Endothelial cell of umbilical vein (primary cell): Measurements from ENCODE around the gene CCL13. TPM values are rescaled to one million over a fixed set of nuclear protein-coding genes. Genes with fewer than 3 reads are reported as not detected.

ENCODE experiments used
- BruUV-seq: library from RNA; stranded (reverse); fragments of 400-500 nt; replicated peaks from 2 replicates; lab custom pipeline; 2021; lab: Mats Ljungman, UMichigan
- CTCF ChIA-PET: fragments of 300-600, 350-600 bp; sonication (Branson Sonifier 250); formaldehyde crosslinking; loops from one replicate; lab custom pipeline; 2021; ENCODE audit warnings: antibody characterized with exemption, inconsistent platforms; lab: Charles Lee
- POLR2A ChIA-PET: fragments of 300-600, 350-600 bp; sonication (Branson Sonifier 250); formaldehyde crosslinking; loops from one replicate; lab custom pipeline; 2021; ENCODE audit warnings: antibody characterized with exemption, inconsistent platforms; lab: Charles Lee
- DNase-seq: peaks from one replicate; pipeline ENCODE4 v3.0.0-alpha.2; 2011; ENCODE audit warnings: low read depth, low spot score
- FAIRE-seq: peaks from 2 replicates; lab custom pipeline; 2011; peaks lifted over from hg19 to GRCh38; lab: Jason Lieb, UNC
- H2AFZ ChIP-seq: 2 replicates; pipeline ENCODE4 v1.6.0; 2012; ENCODE audit warnings: low read depth, low read length, control low read depth, inconsistent platforms
- H3K27ac ChIP-seq: 2 replicates; pipeline ENCODE4 v1.5.1; 2011; ENCODE audit warnings: low read depth, mild to moderate bottlenecking, control low read depth, low read length, moderate library complexity; ENCODE audit not compliant: insufficient read depth
- H3K27me3 ChIP-seq, 2 experiments: 2 replicates each; pipeline versions ENCODE4 v1.6.0 to v1.6.1; 2011; ENCODE audit warnings: low read length in 2 of 2, mixed read lengths in 1 of 2; ENCODE audit not compliant: control insufficient read depth in 2 of 2, insufficient read depth in 2 of 2
- H3K36me3 ChIP-seq, 2 experiments: 2 replicates in 1 of 2; 3 replicates in 1 of 2; pipeline ENCODE4 v1.5.1; 2011; ENCODE audit warnings: low read length in 2 of 2, mild to moderate bottlenecking in 1 of 2, moderate library complexity in 1 of 2; ENCODE audit not compliant: control insufficient read depth in 2 of 2, insufficient read depth in 2 of 2; ENCODE audit errors: extremely low read depth in 1 of 2
- H3K4me1 ChIP-seq: 3 replicates; pipeline ENCODE4 v1.5.1; 2011; ENCODE audit warnings: mild to moderate bottlenecking, low read length; ENCODE audit not compliant: control insufficient read depth, insufficient read depth; ENCODE audit errors: extremely low read depth
- H3K4me2 ChIP-seq: 2 replicates; pipeline ENCODE4 v1.6.1; 2011; ENCODE audit warnings: low read length, control low read depth, mixed read lengths; ENCODE audit not compliant: insufficient read depth
- H3K4me3 ChIP-seq, 3 experiments: fragments of 200-600 bp in 1 of 3; sonication (generic), shearing (Covaris generic) in 1 of 3; replicated peaks in 1 of 3; 2 replicates each; pipeline ENCODE4 v1.5.1; 2011 to 2016; ENCODE audit warnings: control low read depth in 3 of 3, low read length in 3 of 3, mild to moderate bottlenecking in 2 of 3, inconsistent platforms in 1 of 3, low read depth in 1 of 3, moderate library complexity in 1 of 3; ENCODE audit not compliant: insufficient read depth in 1 of 3
- H3K79me2 ChIP-seq: 2 replicates; pipeline ENCODE4 v1.6.0; 2012; ENCODE audit warnings: low read length, inconsistent platforms; ENCODE audit not compliant: control insufficient read depth, insufficient read depth
- H3K9ac ChIP-seq: replicated peaks from 2 replicates; pipeline ENCODE3; 2011; ENCODE audit warnings: low read length, control low read depth; ENCODE audit not compliant: insufficient read depth; ENCODE audit errors: extremely low read depth
- H3K9me1 ChIP-seq: replicated peaks from 3 replicates; pipeline ENCODE4 v1.6.0; 2011; ENCODE audit warnings: mild to moderate bottlenecking, low read length; ENCODE audit not compliant: control insufficient read depth, insufficient read depth; ENCODE audit errors: extremely low read depth
- H3K9me3 ChIP-seq: replicated peaks from 2 replicates; pipeline ENCODE4 v1.5.1; 2012; ENCODE audit warnings: low read length, inconsistent platforms; ENCODE audit not compliant: control insufficient read depth, insufficient read depth
- H4K20me1 ChIP-seq: replicated peaks from 2 replicates; pipeline ENCODE3; 2011; ENCODE audit warnings: mild to moderate bottlenecking, low read length; ENCODE audit not compliant: control insufficient read depth, insufficient read depth; ENCODE audit errors: extremely low read depth
- CTCF ChIP-seq, 2 donors: IDR thresholded peaks; 1 replicate in 1 of 2; 2 replicates in 1 of 2; pipeline ENCODE4 v1.5.1; 2011; ENCODE audit warnings: low read length in 2 of 2, mild to moderate bottlenecking in 2 of 2, moderate library complexity in 2 of 2, control low read depth in 1 of 2, inconsistent platforms in 1 of 2, low read depth in 1 of 2; ENCODE audit not compliant: insufficient read depth in 1 of 2; ENCODE audit errors: extremely low read depth in 1 of 2
- EZH2 ChIP-seq: IDR thresholded peaks from 2 replicates; pipeline ENCODE4 v1.6.1; 2012; ENCODE audit warnings: borderline replicate concordance, low read depth, mild to moderate bottlenecking, moderate library complexity, low read length, inconsistent platforms; ENCODE audit not compliant: severe bottlenecking
- FOS ChIP-seq: IDR thresholded peaks from 2 replicates; pipeline ENCODE4 v1.6.1; 2011; ENCODE audit warnings: mild to moderate bottlenecking, low read length, moderate library complexity, borderline replicate concordance; ENCODE audit not compliant: insufficient read depth
- GATA2 ChIP-seq: IDR thresholded peaks from 2 replicates; pipeline ENCODE4 v1.7.0; 2011; ENCODE audit warnings: low read depth, mild to moderate bottlenecking, moderate library complexity, mixed read lengths, low read length; ENCODE audit not compliant: insufficient read length, insufficient read depth
- JUN ChIP-seq: IDR thresholded peaks from 2 replicates; pipeline ENCODE4 v1.6.1; 2011; ENCODE audit warnings: borderline replicate concordance, low read depth; ENCODE audit not compliant: insufficient read length, insufficient read depth
- MAX ChIP-seq: IDR thresholded peaks from 2 replicates; pipeline ENCODE4 v1.6.1; 2011; ENCODE audit not compliant: insufficient read depth, insufficient read length
- MYC ChIP-seq: IDR thresholded peaks from one replicate; pipeline ENCODE4 v1.6.1; 2011; ENCODE audit warnings: mild to moderate bottlenecking, low read depth, low read length
- POLR2A ChIP-seq: IDR thresholded peaks from 2 replicates; pipeline ENCODE4 v1.6.1; 2012; ENCODE audit warnings: low read depth, mild to moderate bottlenecking, control low read depth, low read length
- POLR2AphosphoS5 ChIP-seq: IDR thresholded peaks from 2 replicates; pipeline ENCODE4 v1.6.1; 2012; ENCODE audit warnings: low read depth, mild to moderate bottlenecking, control low read depth, low read length, moderate library complexity; ENCODE audit not compliant: insufficient read depth
- dilution Hi-C: fragments of 300-500 bp; cut with MboI; formaldehyde crosslinking; loops from one replicate; pipeline ENCODE4 v1.15.0; 2019; ENCODE audit warnings: low sequenced_read_pairs; ENCODE audit not compliant: extremely low pct_ligation_motif_present
- intact Hi-C: fragments of 100-400 bp; cut with micrococcal nuclease; formaldehyde crosslinking; loops from one replicate; pipeline ENCODE4 v1.10.0; 2022
- polyA plus RNA-seq, 4 experiments: library from polyadenylated mRNA; depleted of rRNA in 3 of 4; stranded (reverse) in 3 of 4; unstranded in 1 of 4; fragments of >200 nt; gene quantifications; 2 replicates each; pipeline versions ENCODE4 v1.2.1 to v1.2.3, GENCODE V29; 2011 to 2012; ENCODE audit warnings: missing spikeins in 1 of 4
- total RNA-seq: library from RNA; stranded (reverse); gene quantifications from 2 replicates; pipeline ENCODE4 v1.2.3, GENCODE V29; 2021

Gene CCL13
- total and polyA plus RNA-seq, 2 donors (not counting 3 experiments of a cell fraction or from before 2014, with no cell fraction given), result not detected

GRCh38 chr17:34318474-34318873, 37.8 kb upstream of the CCL13 start:
- H3K4me3 ChIP-seq, result no peak overlapping the region
- H3K9me1 ChIP-seq, result no peaks in the 10 kb centered on the region
- H3K9ac ChIP-seq, result no peak overlapping the region
- dilution Hi-C loops, result loop anchor here (25.0 kb wide), 1 partner anchor 106 kb away; no protein-coding TSS in a partner anchor
- FAIRE-seq (no peak), DNase-seq (no peak)
- no peak for TF ChIP-seq JUN
- no peak for TF ChIP-seq EZH2
- no peak for TF ChIP-seq GATA2
- no peak for TF ChIP-seq FOS
- no peak for TF ChIP-seq CTCF (IDR thresholded peaks at IDR 0.05; ENCODE audit: extremely low read depth in 1 of 2, insufficient read depth in 1 of 2, low read depth in 1 of 2, low read length in 2 of 2)
- no peak for TF ChIP-seq POLR2AphosphoS5
- TF ChIP-seq MYC, result no peak
- no peak for TF ChIP-seq POLR2A
- TF ChIP-seq MAX, result no peak
- H4K20me1 ChIP-seq, result no peaks in the 10 kb centered on the region
- no peaks in the 10 kb centered on the region for H3K4me1 ChIP-seq
- H3K27ac ChIP-seq, result no peak overlapping the region
- no peaks in the 10 kb centered on the region for H3K9me3 ChIP-seq
- H3K36me3 ChIP-seq, result no peaks in the 10 kb centered on the region
- no peaks in the 10 kb centered on the region for H3K79me2 ChIP-seq
- peaks cover 8 to 15% of the 10 kb centered on the region in 2 experiments for H3K27me3 ChIP-seq
- intact Hi-C loops, result no loop called here
- H3K4me2 ChIP-seq, result no peak overlapping the region
- ChIA-PET CTCF (interaction anchor here (1.2 to 3.4 kb wide), 4 partner anchors 15 to 147 kb away, joined by 3 to 12 read pairs (median 6); no protein-coding TSS in a partner anchor), POLR2A (no interaction called here)
- no TSS peak for BruUV-seq
- H2AFZ ChIP-seq, result no peak overlapping the region
